Activated CD8-positive, alpha-beta T cell treated with anti-CD3 and anti-CD28 coated beads for 36 hours (primary cell): ENCODE data around the gene NUDT17. TPM values are rescaled to one million over a fixed set of nuclear protein-coding genes. Genes with fewer than 3 reads are reported as not detected.

Source experiments
- ATAC-seq: fragments of 200-7000 bp; cut with Tn5 transposase; one replicate; pipeline ENCODE4 v1.10.0; 2021; ENCODE audit warnings: mild to moderate bottlenecking, moderate library complexity
- CTCF ChIA-PET: fragments of 350-600 bp; sonication (Branson Sonifier 250); formaldehyde crosslinking; loops from one replicate; lab custom pipeline; 2021; ENCODE audit warnings: antibody characterized with exemption; lab: Charles Lee
- POLR2A ChIA-PET: fragments of 350-600 bp; sonication (Branson Sonifier 250); formaldehyde crosslinking; loops from one replicate; lab custom pipeline; 2021; ENCODE audit warnings: antibody characterized with exemption; lab: Charles Lee
- DNase-seq: peaks from one replicate; pipeline ENCODE4 v3.0.0-alpha.2; 2020
- H3K27ac Mint-ChIP-seq: one replicate; pipeline ENCODE4 v1.8.0; 2021; ENCODE audit warnings: mild to moderate bottlenecking, mixed read lengths
- H3K27me3 Mint-ChIP-seq: one replicate; pipeline ENCODE4 v1.8.0; 2021; ENCODE audit warnings: mixed read lengths
- H3K36me3 Mint-ChIP-seq: one replicate; pipeline ENCODE4 v1.8.0; 2021; ENCODE audit warnings: low read depth, mixed read lengths
- H3K4me1 Mint-ChIP-seq: one replicate; pipeline ENCODE4 v1.8.0; 2021; ENCODE audit warnings: low read depth, mixed read lengths
- H3K4me3 Mint-ChIP-seq: one replicate; pipeline ENCODE4 v1.8.0; 2021; ENCODE audit warnings: mild to moderate bottlenecking, moderate library complexity, mixed read lengths
- H3K9me3 Mint-ChIP-seq: one replicate; pipeline ENCODE4 v1.8.0; 2021; ENCODE audit warnings: mixed read lengths
- CTCF ChIP-seq: fragments of 200-600 bp; IDR thresholded peaks from one replicate; pipeline ENCODE4 v1.8.0; 2022; ENCODE audit warnings: antibody characterized with exemption, mild to moderate bottlenecking
- intact Hi-C: fragments of 100-400 bp; cut with micrococcal nuclease; formaldehyde crosslinking; loops from one replicate; pipeline ENCODE4 v1.10.0; 2022
- total RNA-seq, 2 experiments: library from RNA; stranded (reverse); gene quantifications; one replicate each; pipeline ENCODE4 v1.2.3, GENCODE V29; 2021

The NUDT17 gene
- total RNA-seq, 2 experiments from 2014 or later, result 3.0 to 3.3 TPM

- POLR2A ChIA-PET, result interaction anchor here (0.6 to 4.6 kb wide), 6 partner anchors 10 to 195 kb away, joined by 3 to 49 read pairs (median 4); partner anchors contain the start of genes NUDT17 and RBM8A
These were observed 11.7 kb downstream of the NUDT17 start for GRCh38 chr1:145857170-145857569.

GRCh38 chr1:145858238-145858900, 12.9 kb downstream of the NUDT17 start:
- peaks cover 8% of the 10 kb centered on the region for H3K36me3 Mint-ChIP-seq
- CTCF ChIA-PET, result interaction anchor here (0.8 to 12.1 kb wide), 21 partner anchors 10 to 174 kb away, joined by 3 to 231 read pairs (median 4); partner anchors contain the start of genes ANKRD35, ITGA10, LIX1L and NUDT17

More at GRCh38 chr1:145857170-145857569, 11.7 kb downstream of the NUDT17 start:
- Mint-ChIP-seq H3K9me3 (no peaks in the 10 kb centered on the region), H3K27me3 (no peaks in the 10 kb centered on the region), H3K36me3 (peaks cover 10% of the 10 kb centered on the region), H3K4me3 (no peak overlapping the region), H3K4me1 (peaks cover 14% of the 10 kb centered on the region), H3K27ac (no peak overlapping the region)
- no peak for DNase-seq
- no peak for TF ChIP-seq CTCF
- intact Hi-C loops, result no loop called here
- ATAC-seq, result no peak
- CTCF ChIA-PET, result interaction anchor here (1.1 to 12.1 kb wide), 9 partner anchors 10 to 151 kb away, joined by 3 to 231 read pairs (median 5); partner anchors contain the start of genes ANKRD35, ITGA10 and NUDT17

GRCh38 chr1:145858901-145859490, 13.6 kb downstream of the NUDT17 start, which contains the start of gene PIAS3:
PIAS3 (minus strand) TSS chr1:145859081; CDS start chr1:145858990, 91 bp downstream.
- no peaks in the 10 kb centered on the region for H3K27me3 Mint-ChIP-seq
- ChIA-PET POLR2A (interaction anchor here (0.9 to 4.6 kb wide), 21 partner anchors 9 to 193 kb away, joined by 3 to 49 read pairs (median 6); partner anchors contain the start of genes HJV, NUDT17, PEX11B and RBM8A), CTCF (interaction anchor here (0.8 to 12.1 kb wide), 25 partner anchors 9 to 177 kb away, joined by 3 to 231 read pairs (median 4); partner anchors contain the start of genes ANKRD35, ITGA10, LIX1L and NUDT17)
- H3K9me3 Mint-ChIP-seq, result no peaks in the 10 kb centered on the region
- peak within 1 kb of the TSS; percentile 86 for H3K27ac Mint-ChIP-seq
- H3K36me3 Mint-ChIP-seq, result peaks cover 8% of the 10 kb centered on the region
- DNase-seq (peak; percentile 92), ATAC-seq (peak; percentile 87)
- peak within 1 kb of the TSS; percentile 98 for H3K4me3 Mint-ChIP-seq
- intact Hi-C loops, result no loop called here
- no peak for TF ChIP-seq CTCF
- H3K4me1 Mint-ChIP-seq, result peaks cover 14% of the 10 kb centered on the region

More at GRCh38 chr1:145858238-145858900, 12.9 kb downstream of the NUDT17 start:
- H3K9me3 Mint-ChIP-seq, result no peaks in the 10 kb centered on the region
- peak; percentile 31 for ATAC-seq
- H3K4me3 Mint-ChIP-seq, result peak overlapping the region; percentile 98
- intact Hi-C loops, result no loop called here
- POLR2A ChIA-PET, result interaction anchor here (1.0 to 4.6 kb wide), 20 partner anchors 8 to 194 kb away, joined by 3 to 49 read pairs (median 6); partner anchors contain the start of genes HJV, NUDT17, PEX11B and RBM8A
- TF ChIP-seq CTCF, result no peak
- peak; percentile 62 for DNase-seq
- no peaks in the 10 kb centered on the region for H3K27me3 Mint-ChIP-seq
- H3K27ac Mint-ChIP-seq, result peak overlapping the region; percentile 86
- H3K4me1 Mint-ChIP-seq, result peaks cover 14% of the 10 kb centered on the region

GRCh38 chr1:145859491-145860023, 14.1 kb downstream of the NUDT17 start:
- H3K27ac Mint-ChIP-seq, result peak overlapping the region; percentile 86
- ChIA-PET CTCF (interaction anchor here (0.8 to 12.1 kb wide), 22 partner anchors 8 to 177 kb away, joined by 3 to 231 read pairs (median 4); partner anchors contain the start of genes ANKRD35, ITGA10, LIX1L and NUDT17), POLR2A (interaction anchor here (0.9 to 4.6 kb wide), 22 partner anchors 8 to 192 kb away, joined by 3 to 49 read pairs (median 6); partner anchors contain the start of genes HJV, NUDT17, PEX11B and RBM8A)
- peak; percentile 73 for ATAC-seq
- peak overlapping the region; percentile 98 for H3K4me3 Mint-ChIP-seq
- H3K4me1 Mint-ChIP-seq, result peaks cover 14% of the 10 kb centered on the region
- intact Hi-C loops, result no loop called here
- no peak for TF ChIP-seq CTCF
- no peaks in the 10 kb centered on the region for H3K9me3 Mint-ChIP-seq
- peaks cover 5% of the 10 kb centered on the region for H3K36me3 Mint-ChIP-seq
- H3K27me3 Mint-ChIP-seq, result no peaks in the 10 kb centered on the region
- DNase-seq, result peak; percentile 87
